Measurements from ENCODE around the gene NIPBL. TPM values are rescaled to one million over a fixed set of nuclear protein-coding genes. Genes with fewer than 3 reads are reported as not detected.
"Not testable (repeated sequence)": the region's sequence is repeated elsewhere in the genome, so short reads cannot be mapped to it uniquely, and the experiment has no call there.

NIPBL gene
- total and polyA plus RNA-seq, 8 donors = 8.1 to 48.1 (median 26.4) TPM

- peaks cover 0 to 15% (median 13%) of the 10 kb centered on the region in 3 donors for H3K4me1 ChIP-seq
- DNase-seq (no peak), ATAC-seq (peak in 2 of 4 donors; percentile 54 to 71), FAIRE-seq (no peak)
- WGBS, 2 donors = 85 to 87% methylated on average over 1 of the region's 1 CpG
- peak overlapping the region in 1 of 4 donors; percentile 24 for H3K27ac ChIP-seq
- intact Hi-C loops (cut with DNase I) = no loop called here
- H3K36me3 ChIP-seq = no peaks in the 10 kb centered on the region
- H3K27me3 ChIP-seq = no peaks in the 10 kb centered on the region
- TF ChIP-seq, protein P1, sequence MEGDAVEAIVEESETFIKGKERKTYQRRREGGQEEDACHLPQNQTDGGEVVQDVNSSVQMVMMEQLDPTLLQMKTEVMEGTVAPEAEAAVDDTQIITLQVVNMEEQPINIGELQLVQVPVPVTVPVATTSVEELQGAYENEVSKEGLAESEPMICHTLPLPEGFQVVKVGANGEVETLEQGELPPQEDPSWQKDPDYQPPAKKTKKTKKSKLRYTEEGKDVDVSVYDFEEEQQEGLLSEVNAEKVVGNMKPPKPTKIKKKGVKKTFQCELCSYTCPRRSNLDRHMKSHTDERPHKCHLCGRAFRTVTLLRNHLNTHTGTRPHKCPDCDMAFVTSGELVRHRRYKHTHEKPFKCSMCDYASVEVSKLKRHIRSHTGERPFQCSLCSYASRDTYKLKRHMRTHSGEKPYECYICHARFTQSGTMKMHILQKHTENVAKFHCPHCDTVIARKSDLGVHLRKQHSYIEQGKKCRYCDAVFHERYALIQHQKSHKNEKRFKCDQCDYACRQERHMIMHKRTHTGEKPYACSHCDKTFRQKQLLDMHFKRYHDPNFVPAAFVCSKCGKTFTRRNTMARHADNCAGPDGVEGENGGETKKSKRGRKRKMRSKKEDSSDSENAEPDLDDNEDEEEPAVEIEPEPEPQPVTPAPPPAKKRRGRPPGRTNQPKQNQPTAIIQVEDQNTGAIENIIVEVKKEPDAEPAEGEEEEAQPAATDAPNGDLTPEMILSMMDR (IDR thresholded peaks at IDR 0.05) = no peak
- no peaks in the 10 kb centered on the region for H3K9me3 ChIP-seq
- H3K4me3 ChIP-seq = no peak overlapping the region
These were observed 21.0 kb downstream of the NIPBL start for GRCh38 chr5:36897616-36898015.

- FAIRE-seq (no peak), ATAC-seq (no peak), DNase-seq (no peak)
- H3K4me3 ChIP-seq = no peak overlapping the region
- H3K27me3 ChIP-seq = no peaks in the 10 kb centered on the region
- no peak overlapping the region for H3K27ac ChIP-seq
- H3K4me1 ChIP-seq = peaks cover 0 to 15% (median 6%) of the 10 kb centered on the region in 3 donors
- 86 to 90% methylated on average over 1 of the region's 1 CpG for WGBS, 2 donors
- no peaks in the 10 kb centered on the region for H3K36me3 ChIP-seq
- intact Hi-C loops (cut with DNase I) = no loop called here
- TF ChIP-seq, protein P1 (IDR thresholded peaks at IDR 0.05) = no peak
- no peaks in the 10 kb centered on the region for H3K9me3 ChIP-seq
These were observed 23.3 kb downstream of the NIPBL start for GRCh38 chr5:36899860-36900259.

DNA sequence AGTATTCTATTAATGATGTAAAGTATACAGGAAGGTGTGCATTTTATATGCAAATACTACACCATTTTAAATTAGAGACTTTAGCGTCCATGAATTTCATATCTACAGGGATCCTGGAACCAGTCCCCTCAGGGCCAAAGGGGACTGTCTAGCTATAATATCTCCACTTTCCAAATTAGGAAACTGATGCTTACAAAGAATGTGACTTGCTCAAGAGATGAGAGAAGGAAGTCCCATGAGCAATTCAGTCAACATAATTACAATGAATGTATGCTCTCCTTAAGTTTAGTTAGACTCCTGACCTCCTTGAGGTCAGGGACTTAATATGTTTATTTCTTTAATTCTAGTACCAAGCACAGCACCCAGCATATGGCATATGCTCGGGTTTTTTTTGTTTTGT lies 23.7 kb downstream of the NIPBL start:
- Histone ChIP-seq H3K36me3 (no peaks in the 10 kb centered on the region), H3K9me3 (no peaks in the 10 kb centered on the region), H3K27me3 (no peaks in the 10 kb centered on the region), H3K4me3 (no peak overlapping the region), H3K4me1 (peaks cover 0 to 15% (median 6%) of the 10 kb centered on the region in 3 donors), H3K27ac (no peak overlapping the region)
- intact Hi-C loops (cut with DNase I) = no loop called here
- WGBS, 2 donors = 66 to 74% methylated on average over 2 of the region's 2 CpGs
- DNase-seq = no peak
- FAIRE-seq = no peak
- TF ChIP-seq, protein P1 (IDR thresholded peaks at IDR 0.05) = no peak
- ATAC-seq = no peak

DNA sequence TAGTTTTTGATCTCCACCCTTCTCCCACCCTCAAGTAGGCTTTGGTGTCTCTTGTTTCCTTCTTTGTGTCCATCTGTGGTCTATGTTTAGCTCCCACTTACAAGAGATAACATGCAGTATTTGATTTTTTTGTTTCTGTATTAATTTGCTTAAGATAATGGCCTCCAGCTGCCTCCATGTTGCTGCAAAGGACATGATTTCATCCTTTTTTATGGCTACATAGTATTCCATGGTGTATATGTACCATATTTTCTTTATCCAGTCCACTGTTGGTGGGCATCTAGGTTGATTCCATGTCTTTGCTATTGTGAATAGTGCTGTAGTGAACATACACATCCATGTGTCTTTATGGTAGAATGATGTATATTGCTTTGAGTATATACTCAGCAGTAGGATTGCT lies 24.5 kb downstream of the NIPBL start:
- H3K27ac ChIP-seq; ATAC-seq; H3K27me3 ChIP-seq; H3K4me3 ChIP-seq; H3K36me3 ChIP-seq; H3K9me3 ChIP-seq; FAIRE-seq; intact Hi-C loops (cut with DNase I); DNase-seq: not testable (repeated sequence)
- peaks cover 0 to 15% (median 6%) of the 10 kb centered on the region in 3 donors for H3K4me1 ChIP-seq

GRCh38 chr5:36901856-36902255 lies 25.3 kb downstream of the NIPBL start:
- Histone ChIP-seq H3K27ac (no peak overlapping the region), H3K4me1 (peaks cover 0 to 15% (median 6%) of the 10 kb centered on the region in 3 donors), H3K27me3 (no peaks in the 10 kb centered on the region), H3K36me3 (no peaks in the 10 kb centered on the region), H3K4me3 (no peak overlapping the region), H3K9me3 (no peaks in the 10 kb centered on the region)
- ATAC-seq (no peak), DNase-seq (no peak), FAIRE-seq (no peak)
- TF ChIP-seq, protein P1 (IDR thresholded peaks at IDR 0.05) = no peak
- intact Hi-C loops (cut with DNase I) = no loop called here
- 96 to 99% methylated on average over 3 of the region's 3 CpGs for WGBS, 2 donors

Data from pancreas (tissue), 10 donors.